Suprapubic skin (tissue), 4 donors: ENCODE measurements around the gene EEF1A1. TPM values are rescaled to one million over a fixed set of nuclear protein-coding genes. Genes with fewer than 3 reads are reported as not detected.
"Not testable (repeated sequence)": the region's sequence is repeated elsewhere in the genome, so short reads cannot be mapped to it uniquely, and the experiment has no call there.

Experiments used
- DNase-seq, 2 donors: peaks; one replicate each; pipeline ENCODE4 v3.0.0-alpha.2; 2019; ENCODE audit warnings: low spot score in 2 of 2
- H3K27ac ChIP-seq: fragments of 200-600 bp; sonication (generic); one replicate; pipeline ENCODE4 v1.5.1; 2019
- H3K27me3 ChIP-seq: fragments of 200-600 bp; sonication (generic); one replicate; pipeline ENCODE4 v1.5.1; 2019
- H3K36me3 ChIP-seq: fragments of 200-600 bp; sonication (generic); one replicate; pipeline ENCODE4 v1.5.1; 2019
- H3K4me1 ChIP-seq: fragments of 200-600 bp; sonication (generic); one replicate; pipeline ENCODE4 v1.5.1; 2019
- H3K4me3 ChIP-seq: fragments of 200-600 bp; sonication (generic); one replicate; pipeline ENCODE4 v1.5.1; 2019; ENCODE audit warnings: mild to moderate bottlenecking
- H3K9me3 ChIP-seq: fragments of 200-600 bp; sonication (generic); one replicate; pipeline ENCODE4 v1.5.1; 2019
- EP300 ChIP-seq: sonication (generic); formaldehyde crosslinking; IDR thresholded peaks from one replicate; pipeline ENCODE4 v1.6.1; 2017; ENCODE audit warnings: antibody characterized with exemption
- POLR2A ChIP-seq, 2 donors: fragments of 450-650 bp; IDR thresholded peaks; one replicate each; pipeline ENCODE4 v1.6.1; 2017; ENCODE audit warnings: antibody characterized with exemption in 2 of 2, mild to moderate bottlenecking in 2 of 2, moderate library complexity in 2 of 2
- POLR2AphosphoS5 ChIP-seq, 3 donors: sonication (generic); formaldehyde crosslinking; IDR thresholded peaks; one replicate each; pipeline ENCODE4 v1.6.1; 2017; ENCODE audit warnings: antibody characterized with exemption in 3 of 3
- WGBS: methylation state at CpG from one replicate; pipeline ENCODE4 v1.1.5; 2018; 5-methylcytosine and 5-hydroxymethylcytosine counted together
- total RNA-seq, 4 donors: library from RNA; depleted of rRNA; stranded (reverse); fragments of >200 nt; gene quantifications; one replicate each; pipeline ENCODE4 v1.1.0, GENCODE V29; 2016
- TF ChIP-seq, protein P1 (sequence below), 2 donors: fragments of 200-600 bp in 1 of 2; fragments of 450-650 bp in 1 of 2; sonication (generic) in 1 of 2; IDR thresholded peaks; one replicate each; pipeline ENCODE4 v1.5.1; 2016 to 2019; ENCODE audit warnings: antibody characterized with exemption in 2 of 2, mild to moderate bottlenecking in 1 of 2, moderate library complexity in 1 of 2

Gene EEF1A1
- total RNA-seq, 4 donors from 2014 or later, result 8,061 to 12,310 (median 11,939) TPM

DNA sequence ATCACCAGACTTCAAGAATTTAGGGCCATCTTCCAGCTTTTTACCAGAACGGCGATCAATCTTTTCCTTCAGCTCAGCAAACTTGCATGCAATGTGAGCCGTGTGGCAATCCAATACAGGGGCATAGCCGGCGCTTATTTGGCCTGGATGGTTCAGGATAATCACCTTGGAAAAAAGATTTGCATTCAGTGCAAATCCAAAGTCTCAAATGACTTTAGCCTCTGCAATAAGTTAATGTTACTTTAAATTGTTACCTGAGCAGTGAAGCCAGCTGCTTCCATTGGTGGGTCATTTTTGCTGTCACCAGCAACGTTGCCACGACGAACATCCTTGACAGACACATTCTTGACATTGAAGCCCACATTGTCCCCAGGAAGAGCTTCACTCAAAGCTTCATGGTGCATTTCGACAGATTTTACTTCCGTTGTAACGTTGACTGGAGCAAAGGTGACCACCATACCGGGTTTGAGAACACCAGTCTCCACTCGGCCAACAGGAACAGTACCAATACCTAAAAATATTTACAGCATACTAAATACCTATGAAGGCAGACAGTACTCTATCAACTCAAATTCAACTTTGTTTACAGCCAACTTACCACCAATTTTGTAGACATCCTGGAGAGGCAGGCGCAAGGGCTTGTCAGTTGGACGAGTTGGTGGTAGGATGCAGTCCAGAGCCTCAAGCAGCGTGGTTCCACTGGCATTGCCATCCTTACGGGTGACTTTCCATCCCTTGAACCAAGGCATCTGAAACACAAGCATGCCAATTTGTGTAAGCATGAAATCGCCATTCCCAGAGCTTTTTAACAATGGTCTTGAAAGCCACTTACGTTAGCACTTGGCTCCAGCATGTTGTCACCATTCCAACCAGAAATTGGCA lies 2.5 kb downstream of the EEF1A1 start:
- peaks cover 46% of the 10 kb centered on the region for H3K36me3 ChIP-seq
- H3K9me3 ChIP-seq, H3K27me3 ChIP-seq, H3K27ac ChIP-seq, DNase-seq: not testable (repeated sequence)
- peak overlapping the region; percentile 93 for H3K4me3 ChIP-seq
- WGBS, result 18% methylated on average over 19 of the region's 19 CpGs
- peak in 1 of 3 donors; percentile 74 for TF ChIP-seq POLR2AphosphoS5 (IDR thresholded peaks at IDR 0.05)
- H3K4me1 ChIP-seq, result peaks cover 58% of the 10 kb centered on the region

- H3K27me3 ChIP-seq, result no peaks in the 10 kb centered on the region
- peak overlapping the region; percentile 18 for H3K4me3 ChIP-seq
- no peak for TF ChIP-seq EP300
- no peak for TF ChIP-seq POLR2A (IDR thresholded peaks at IDR 0.05)
- TF ChIP-seq POLR2AphosphoS5 (IDR thresholded peaks at IDR 0.05), result no peak
- TF ChIP-seq, protein P1, sequence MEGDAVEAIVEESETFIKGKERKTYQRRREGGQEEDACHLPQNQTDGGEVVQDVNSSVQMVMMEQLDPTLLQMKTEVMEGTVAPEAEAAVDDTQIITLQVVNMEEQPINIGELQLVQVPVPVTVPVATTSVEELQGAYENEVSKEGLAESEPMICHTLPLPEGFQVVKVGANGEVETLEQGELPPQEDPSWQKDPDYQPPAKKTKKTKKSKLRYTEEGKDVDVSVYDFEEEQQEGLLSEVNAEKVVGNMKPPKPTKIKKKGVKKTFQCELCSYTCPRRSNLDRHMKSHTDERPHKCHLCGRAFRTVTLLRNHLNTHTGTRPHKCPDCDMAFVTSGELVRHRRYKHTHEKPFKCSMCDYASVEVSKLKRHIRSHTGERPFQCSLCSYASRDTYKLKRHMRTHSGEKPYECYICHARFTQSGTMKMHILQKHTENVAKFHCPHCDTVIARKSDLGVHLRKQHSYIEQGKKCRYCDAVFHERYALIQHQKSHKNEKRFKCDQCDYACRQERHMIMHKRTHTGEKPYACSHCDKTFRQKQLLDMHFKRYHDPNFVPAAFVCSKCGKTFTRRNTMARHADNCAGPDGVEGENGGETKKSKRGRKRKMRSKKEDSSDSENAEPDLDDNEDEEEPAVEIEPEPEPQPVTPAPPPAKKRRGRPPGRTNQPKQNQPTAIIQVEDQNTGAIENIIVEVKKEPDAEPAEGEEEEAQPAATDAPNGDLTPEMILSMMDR (IDR thresholded peaks at IDR 0.05), result no peak
- no peaks in the 10 kb centered on the region for H3K9me3 ChIP-seq
- 48% methylated on average over 4 of the region's 4 CpGs for WGBS
- no peak for DNase-seq
- peaks cover 55% of the 10 kb centered on the region for H3K36me3 ChIP-seq
- H3K4me1 ChIP-seq, result peaks cover 43% of the 10 kb centered on the region
- peak overlapping the region; percentile 14 for H3K27ac ChIP-seq
Measured at GRCh38 chr6:73516514-73517489, 4.0 kb downstream of the EEF1A1 start.

DNA sequence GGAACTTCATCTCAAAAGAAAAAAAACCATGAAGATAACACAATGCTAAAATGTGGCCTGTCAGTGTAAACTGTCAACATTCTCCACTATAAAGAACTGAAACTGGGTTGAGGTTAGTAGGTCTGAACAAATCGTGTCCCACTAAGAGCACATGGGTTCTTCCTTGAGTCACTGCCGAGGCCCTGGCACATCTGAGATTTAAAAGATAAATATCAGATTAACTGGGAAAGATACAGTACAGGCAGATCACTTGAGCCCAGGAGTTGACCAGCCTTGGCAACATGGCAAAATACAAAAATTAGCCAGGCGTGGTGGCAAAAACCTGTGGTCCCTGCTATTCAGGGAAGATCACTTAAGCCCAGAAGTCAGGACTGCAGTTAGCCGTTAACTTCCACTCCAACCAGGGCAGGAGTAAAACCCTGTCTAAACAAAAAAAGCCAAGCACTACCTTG lies 5.6 kb downstream of the EEF1A1 start:
- H3K27ac ChIP-seq, result no peak overlapping the region
- no peaks in the 10 kb centered on the region for H3K9me3 ChIP-seq
- no peaks in the 10 kb centered on the region for H3K27me3 ChIP-seq
- DNase-seq, result no peak
- no peak overlapping the region for H3K4me3 ChIP-seq
- H3K36me3 ChIP-seq, result peaks cover 55% of the 10 kb centered on the region
- H3K4me1 ChIP-seq, result peaks cover 42% of the 10 kb centered on the region
- TF ChIP-seq POLR2A (IDR thresholded peaks at IDR 0.05) (no peak), POLR2AphosphoS5 (IDR thresholded peaks at IDR 0.05) (no peak), EP300 (no peak)
- TF ChIP-seq, protein P1 (IDR thresholded peaks at IDR 0.05), result no peak
- 28% methylated on average over 4 of the region's 4 CpGs for WGBS

DNA sequence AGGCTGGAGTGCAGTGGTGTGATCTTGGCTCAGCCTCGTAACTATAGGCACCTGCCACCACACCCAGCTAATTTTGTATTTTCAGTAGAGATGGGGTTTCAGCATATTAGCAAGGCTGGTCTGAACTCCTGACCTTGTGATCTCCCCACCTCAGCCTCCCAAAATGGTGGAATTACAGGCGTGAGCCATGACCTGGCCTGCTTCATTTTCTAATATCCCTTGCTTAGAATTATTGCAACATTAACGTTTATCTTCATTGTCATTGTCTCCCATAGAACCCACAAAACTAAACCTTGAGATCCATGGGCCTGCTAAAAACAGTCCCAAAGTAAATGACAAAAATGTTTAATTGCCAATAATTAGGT lies 6.1 kb downstream of the EEF1A1 start:
- Histone ChIP-seq H3K36me3 (peaks cover 55% of the 10 kb centered on the region), H3K27me3 (no peaks in the 10 kb centered on the region), H3K27ac (no peak overlapping the region), H3K4me1 (peaks cover 42% of the 10 kb centered on the region), H3K9me3 (no peaks in the 10 kb centered on the region), H3K4me3 (no peak overlapping the region)
- TF ChIP-seq POLR2AphosphoS5 (IDR thresholded peaks at IDR 0.05), result no peak
- DNase-seq, result no peak
- 45% methylated on average over 3 of the region's 3 CpGs for WGBS

- TF ChIP-seq, protein P1 (IDR thresholded peaks at IDR 0.05), result no peak
- TF ChIP-seq POLR2AphosphoS5 (IDR thresholded peaks at IDR 0.05) (no peak), EP300 (no peak), POLR2A (IDR thresholded peaks at IDR 0.05) (no peak)
- no peak overlapping the region for H3K4me3 ChIP-seq
- peaks cover 31% of the 10 kb centered on the region for H3K4me1 ChIP-seq
- DNase-seq, result no peak
- 66% methylated on average over 3 of the region's 3 CpGs for WGBS
- no peaks in the 10 kb centered on the region for H3K27me3 ChIP-seq
- H3K36me3 ChIP-seq, result peaks cover 44% of the 10 kb centered on the region
- H3K27ac ChIP-seq, result no peak overlapping the region
- H3K9me3 ChIP-seq, result no peaks in the 10 kb centered on the region
Measured at GRCh38 chr6:73513496-73513854, 7.4 kb downstream of the EEF1A1 start.

DNA sequence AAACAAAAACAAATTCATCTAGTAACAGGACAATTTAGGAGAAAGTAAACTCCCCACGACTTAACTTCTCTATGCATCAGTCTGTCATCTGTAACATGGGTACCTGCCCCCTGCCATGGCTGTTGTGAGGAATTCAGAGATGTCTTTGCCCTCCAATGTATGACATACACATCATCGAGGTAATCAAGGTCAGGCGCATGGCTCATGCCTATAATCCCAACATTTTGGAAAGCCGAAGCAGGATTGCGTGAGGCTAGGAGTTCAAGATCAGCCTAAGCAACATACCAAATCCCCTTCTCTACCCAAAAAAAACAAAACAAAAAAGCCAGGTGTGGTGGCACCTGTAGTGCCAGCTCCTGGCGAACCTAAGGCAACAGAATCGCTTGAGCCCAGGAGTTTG lies 9.0 kb downstream of the EEF1A1 start:
- no peaks in the 10 kb centered on the region for H3K27me3 ChIP-seq
- H3K9me3 ChIP-seq, result no peaks in the 10 kb centered on the region
- H3K27ac ChIP-seq, result no peak overlapping the region
- 95% methylated on average over 7 of the region's 7 CpGs for WGBS
- peaks cover 18% of the 10 kb centered on the region for H3K4me1 ChIP-seq
- no peak for TF ChIP-seq EP300
- TF ChIP-seq, protein P1 (IDR thresholded peaks at IDR 0.05), result no peak
- no peak for TF ChIP-seq POLR2A (IDR thresholded peaks at IDR 0.05)
- no peak for TF ChIP-seq POLR2AphosphoS5 (IDR thresholded peaks at IDR 0.05)
- H3K36me3 ChIP-seq, result peaks cover 30% of the 10 kb centered on the region
- no peak for DNase-seq
- no peak overlapping the region for H3K4me3 ChIP-seq
